Ascending aorta (tissue), 2 donors: ENCODE results near the gene PPBP. TPM values are rescaled to one million over a fixed set of nuclear protein-coding genes. Genes with fewer than 3 reads are reported as not detected.

ENCODE experiments used
- DNase-seq, 2 donors: peaks; one replicate each; pipeline ENCODE4 v3.0.0-alpha.2; 2019; ENCODE audit warnings: low spot score in 2 of 2
- H3K27ac ChIP-seq, 2 donors: fragments of 200-600 bp; sonication (generic); one replicate each; pipeline ENCODE4 v1.5.1; 2016 to 2017; ENCODE audit warnings: mild to moderate bottlenecking in 1 of 2
- H3K27me3 ChIP-seq: fragments of 200-600 bp; sonication (generic); one replicate; pipeline ENCODE4 v1.5.1; 2017
- H3K36me3 ChIP-seq, 2 donors: fragments of 200-600 bp; sonication (generic); one replicate each; pipeline ENCODE4 v1.5.1; 2016
- H3K4me1 ChIP-seq, 2 donors: fragments of 200-600 bp; sonication (generic); one replicate each; pipeline ENCODE4 v1.5.1; 2016 to 2017; ENCODE audit warnings: mild to moderate bottlenecking in 1 of 2
- H3K4me3 ChIP-seq, 2 donors: fragments of 200-600 bp; sonication (generic); one replicate each; pipeline ENCODE4 v1.5.1; 2016 to 2017; ENCODE audit warnings: mild to moderate bottlenecking in 1 of 2
- H3K9me3 ChIP-seq, 2 donors: fragments of 200-600 bp; sonication (generic); one replicate each; pipeline ENCODE4 v1.5.1; 2016
- intact Hi-C: fragments of 100-400 bp; cut with DNase I; formaldehyde crosslinking; loops from one replicate; pipeline ENCODE4 v1.15.1; 2023
- total RNA-seq: library from RNA; depleted of rRNA; stranded (reverse); fragments of >200 nt; gene quantifications from one replicate; pipeline ENCODE4 v1.1.0, GENCODE V29; 2016
- TF ChIP-seq, protein P1 (sequence below), 3 experiments: fragments of 200-600 bp in 2 of 3; fragments of 450-650 bp in 1 of 3; sonication (generic) in 2 of 3; IDR thresholded peaks; one replicate each; pipeline ENCODE4 v1.5.1; 2016 to 2019; ENCODE audit warnings: antibody characterized with exemption in 3 of 3, mild to moderate bottlenecking in 1 of 3, moderate library complexity in 1 of 3

PPBP gene
- total RNA-seq, 1 donor from 2014 or later = not detected

GRCh38 chr4:74016068-74016467 lies 28.1 kb upstream of the PPBP start:
- Histone ChIP-seq H3K9me3 (no peaks in the 10 kb centered on the region), H3K4me1 (no peaks in the 10 kb centered on the region)

GRCh38 chr4:74015126-74015780 lies 27.3 kb upstream of the PPBP start:
- Histone ChIP-seq H3K27ac (no peak overlapping the region), H3K4me1 (no peaks in the 10 kb centered on the region), H3K4me3 (no peak overlapping the region), H3K9me3 (no peaks in the 10 kb centered on the region), H3K27me3 (no peaks in the 10 kb centered on the region), H3K36me3 (no peaks in the 10 kb centered on the region)
- TF ChIP-seq, protein P1, sequence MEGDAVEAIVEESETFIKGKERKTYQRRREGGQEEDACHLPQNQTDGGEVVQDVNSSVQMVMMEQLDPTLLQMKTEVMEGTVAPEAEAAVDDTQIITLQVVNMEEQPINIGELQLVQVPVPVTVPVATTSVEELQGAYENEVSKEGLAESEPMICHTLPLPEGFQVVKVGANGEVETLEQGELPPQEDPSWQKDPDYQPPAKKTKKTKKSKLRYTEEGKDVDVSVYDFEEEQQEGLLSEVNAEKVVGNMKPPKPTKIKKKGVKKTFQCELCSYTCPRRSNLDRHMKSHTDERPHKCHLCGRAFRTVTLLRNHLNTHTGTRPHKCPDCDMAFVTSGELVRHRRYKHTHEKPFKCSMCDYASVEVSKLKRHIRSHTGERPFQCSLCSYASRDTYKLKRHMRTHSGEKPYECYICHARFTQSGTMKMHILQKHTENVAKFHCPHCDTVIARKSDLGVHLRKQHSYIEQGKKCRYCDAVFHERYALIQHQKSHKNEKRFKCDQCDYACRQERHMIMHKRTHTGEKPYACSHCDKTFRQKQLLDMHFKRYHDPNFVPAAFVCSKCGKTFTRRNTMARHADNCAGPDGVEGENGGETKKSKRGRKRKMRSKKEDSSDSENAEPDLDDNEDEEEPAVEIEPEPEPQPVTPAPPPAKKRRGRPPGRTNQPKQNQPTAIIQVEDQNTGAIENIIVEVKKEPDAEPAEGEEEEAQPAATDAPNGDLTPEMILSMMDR (IDR thresholded peaks at IDR 0.05) = no peak
- no peak for DNase-seq
- intact Hi-C loops = no loop called here

More at GRCh38 chr4:74016068-74016467, 28.1 kb upstream of the PPBP start:
- H3K4me3 ChIP-seq = no peak overlapping the region
- H3K36me3 ChIP-seq = no peaks in the 10 kb centered on the region
- intact Hi-C loops = no loop called here
- TF ChIP-seq, protein P1 (IDR thresholded peaks at IDR 0.05) = no peak
- no peaks in the 10 kb centered on the region for H3K27me3 ChIP-seq
- DNase-seq = no peak
- H3K27ac ChIP-seq = no peak overlapping the region

DNA sequence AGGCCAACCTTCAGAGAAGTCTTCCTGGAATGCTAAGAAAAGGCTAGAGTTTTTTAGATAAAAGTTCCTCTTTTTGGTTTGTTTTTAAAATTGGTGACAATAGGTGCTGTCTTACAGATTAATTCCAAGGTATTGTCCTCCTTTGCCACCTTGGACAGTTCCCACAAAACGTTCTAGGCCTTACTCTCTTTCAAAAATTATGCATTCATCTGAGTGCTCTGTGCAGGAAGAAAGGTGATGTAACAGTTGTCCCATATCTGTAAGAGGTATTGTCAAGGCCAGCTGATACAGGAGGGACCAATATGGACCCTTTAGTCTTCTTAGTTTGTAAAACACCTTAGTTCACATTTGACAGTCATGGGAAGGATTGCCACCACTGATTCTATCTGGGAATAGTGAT lies 26.3 kb upstream of the PPBP start:
- intact Hi-C loops = no loop called here
- no peaks in the 10 kb centered on the region for H3K4me1 ChIP-seq
- DNase-seq = no peak
- TF ChIP-seq, protein P1 (IDR thresholded peaks at IDR 0.05) = no peak
- H3K36me3 ChIP-seq = no peaks in the 10 kb centered on the region
- H3K9me3 ChIP-seq = no peaks in the 10 kb centered on the region
- no peaks in the 10 kb centered on the region for H3K27me3 ChIP-seq
- H3K4me3 ChIP-seq = no peak overlapping the region
- H3K27ac ChIP-seq = no peak overlapping the region

DNA sequence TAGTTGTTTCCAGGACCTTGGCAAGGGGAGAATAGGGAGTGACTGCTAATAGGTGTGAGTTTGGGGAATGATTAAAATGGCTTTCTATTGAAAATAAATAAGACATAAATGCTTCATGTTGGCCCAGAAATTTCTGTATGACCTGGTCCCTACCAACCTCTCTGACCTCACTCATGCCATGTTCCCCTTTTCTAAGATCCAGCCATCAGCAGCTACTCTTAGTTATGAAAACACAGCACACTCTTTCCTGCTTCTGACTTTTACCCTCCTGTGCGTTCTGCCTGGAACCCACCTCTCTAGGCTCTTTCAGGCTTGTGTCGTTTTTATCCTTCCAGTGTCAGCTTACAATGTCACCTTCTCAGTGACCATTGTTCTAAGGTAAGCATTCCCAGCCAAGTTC lies 25.3 kb upstream of the PPBP start:
- no peaks in the 10 kb centered on the region for H3K9me3 ChIP-seq
- intact Hi-C loops = no loop called here
- H3K4me1 ChIP-seq = no peaks in the 10 kb centered on the region
- no peaks in the 10 kb centered on the region for H3K27me3 ChIP-seq
- TF ChIP-seq, protein P1 (IDR thresholded peaks at IDR 0.05) = no peak
- no peak overlapping the region for H3K27ac ChIP-seq
- DNase-seq = no peak
- no peaks in the 10 kb centered on the region for H3K36me3 ChIP-seq
- no peak overlapping the region for H3K4me3 ChIP-seq

- no peak for DNase-seq
- TF ChIP-seq, protein P1 (IDR thresholded peaks at IDR 0.05) = no peak
- intact Hi-C loops = no loop called here
- Histone ChIP-seq H3K4me1 (no peaks in the 10 kb centered on the region), H3K27me3 (no peaks in the 10 kb centered on the region), H3K9me3 (no peaks in the 10 kb centered on the region), H3K36me3 (no peaks in the 10 kb centered on the region), H3K4me3 (no peak overlapping the region), H3K27ac (no peak overlapping the region)
Observed at GRCh38 chr4:74012130-74012529, 24.1 kb upstream of the PPBP start.

- Histone ChIP-seq H3K27me3 (no peaks in the 10 kb centered on the region), H3K27ac (no peak overlapping the region), H3K4me1 (no peaks in the 10 kb centered on the region), H3K36me3 (no peaks in the 10 kb centered on the region), H3K4me3 (no peak overlapping the region), H3K9me3 (no peaks in the 10 kb centered on the region)
- TF ChIP-seq, protein P1 (IDR thresholded peaks at IDR 0.05) = no peak
- intact Hi-C loops = no loop called here
- no peak for DNase-seq
Observed at GRCh38 chr4:74009307-74009706, 21.3 kb upstream of the PPBP start.
